Stomach smooth muscle (tissue), 2 donors: ENCODE data around the gene APOC3.

Experiments used
- H3K27ac ChIP-seq: one replicate; pipeline ENCODE4 v1.7.0; 2013; ENCODE audit warnings: mild to moderate bottlenecking, low read length, inconsistent platforms
- H3K27me3 ChIP-seq, 2 donors: one replicate each; pipeline ENCODE4 v1.7.0; 2013; ENCODE audit warnings: low read length in 2 of 2; ENCODE audit not compliant: insufficient read depth in 2 of 2, control insufficient read depth in 1 of 2
- H3K36me3 ChIP-seq, 2 donors: one replicate each; pipeline ENCODE4 v1.7.0; 2013; ENCODE audit warnings: low read length in 2 of 2; ENCODE audit not compliant: control insufficient read depth in 2 of 2, insufficient read depth in 2 of 2
- H3K4me1 ChIP-seq: one replicate; pipeline ENCODE4 v1.7.0; 2013; ENCODE audit warnings: low read length; ENCODE audit not compliant: control insufficient read depth, insufficient read depth
- H3K4me3 ChIP-seq, 2 donors: one replicate each; pipeline ENCODE4 v1.7.0; 2013; ENCODE audit warnings: low read length in 2 of 2
- H3K9ac ChIP-seq, 2 donors: one replicate each; pipeline ENCODE4 v1.7.0; 2013; ENCODE audit warnings: low read length in 2 of 2, mild to moderate bottlenecking in 1 of 2
- H3K9me3 ChIP-seq, 2 donors: one replicate each; pipeline ENCODE4 v1.7.0; 2013; ENCODE audit warnings: low read length in 2 of 2; ENCODE audit not compliant: control insufficient read depth in 2 of 2
- donor health status: healthy.
- donor health status: Pancreatic carcinoma.

APOC3 gene

GRCh38 chr11:116879800-116880625 lies 50.3 kb downstream of the APOC3 start:
- H3K4me1 ChIP-seq, result no peaks in the 10 kb centered on the region
- H3K27me3 ChIP-seq, result no peaks in the 10 kb centered on the region
- no peak overlapping the region for H3K4me3 ChIP-seq
- no peak overlapping the region for H3K9ac ChIP-seq
- H3K36me3 ChIP-seq, result peaks cover 16 to 17% of the 10 kb centered on the region in 2 donors
- H3K27ac ChIP-seq, result no peak overlapping the region
- H3K9me3 ChIP-seq, result no peaks in the 10 kb centered on the region

- Histone ChIP-seq H3K4me1 (no peaks in the 10 kb centered on the region), H3K9me3 (no peaks in the 10 kb centered on the region), H3K4me3 (no peak overlapping the region), H3K27ac (no peak overlapping the region), H3K27me3 (no peaks in the 10 kb centered on the region), H3K36me3 (peaks cover 6% of the 10 kb centered on the region in 2 donors), H3K9ac (no peak overlapping the region)
These were observed 51.4 kb downstream of the APOC3 start for GRCh38 chr11:116881143-116881542.

- H3K27ac ChIP-seq, result no peak overlapping the region
- H3K27me3 ChIP-seq, result no peaks in the 10 kb centered on the region
- H3K9me3 ChIP-seq, result no peaks in the 10 kb centered on the region
- no peaks in the 10 kb centered on the region for H3K4me1 ChIP-seq
- no peak overlapping the region for H3K9ac ChIP-seq
- peaks cover 0 to 5% of the 10 kb centered on the region in 2 donors for H3K36me3 ChIP-seq
- no peak overlapping the region for H3K4me3 ChIP-seq
These were observed 52.7 kb downstream of the APOC3 start for GRCh38 chr11:116882386-116882785.
